Measurements from ENCODE around the gene CYP8B1. TPM values are rescaled to one million over a fixed set of nuclear protein-coding genes. Genes with fewer than 3 reads are reported as not detected.
A peak's percentile ranks its signal among the peaks of the same experiment; 100 is the strongest.

CYP8B1 gene
- total and polyA plus RNA-seq, 9 of the 15 experiments (the other 6 are each of a cell fraction or from before 2014, with no cell fraction given), result 0.04 TPM; not detected in 8

DNA sequence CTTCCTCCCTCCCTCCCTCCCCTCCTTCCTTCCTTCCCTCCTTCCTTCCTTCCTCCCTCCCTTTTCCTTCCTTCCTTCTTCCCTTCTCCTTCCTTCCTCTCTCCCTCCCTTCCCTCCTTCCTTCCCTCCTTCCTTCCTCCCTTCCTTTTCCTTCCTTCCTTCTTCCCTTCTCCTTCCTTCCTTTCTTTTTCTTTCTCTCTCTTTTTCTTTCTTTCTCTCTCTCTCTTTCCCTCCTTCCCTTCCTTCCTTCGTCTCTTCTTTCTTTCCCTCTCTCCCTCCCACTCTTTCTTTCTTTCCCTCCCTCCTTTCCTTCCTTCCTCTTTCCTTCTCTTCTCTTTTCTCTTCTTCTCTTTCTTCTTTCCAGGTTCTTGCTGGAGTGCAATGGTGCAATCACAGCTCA lies 28.4 kb upstream of the CYP8B1 start:
- Histone ChIP-seq H2AFZ (ENCODE audit: low read depth, low read length) (no peak overlapping the region), H3K27me3 (ENCODE audit: control insufficient read depth in 2 of 2, insufficient read depth in 2 of 2, low read length in 2 of 2) (peaks cover 25 to 33% of the 10 kb centered on the region in 2 experiments), H3K4me1 (replicated peaks in 1 of 2; ENCODE audit: control insufficient read depth in 2 of 2, insufficient read depth in 2 of 2, low read length in 2 of 2) (peaks cover 0 to 8% of the 10 kb centered on the region in 2 experiments; a peak in 2 of 5 replicates), H4K20me1 (replicated peaks; ENCODE audit: control insufficient read depth, insufficient read depth, low read length) (0 out of 2 replicates have a peak, but pooled peaks cover 4% of the 10 kb centered on the region), H3K36me3 (ENCODE audit: control insufficient read depth, insufficient read depth, low read length) (no peaks in the 10 kb centered on the region), H3K4me2 (ENCODE audit: insufficient read depth, low read length) (no peak overlapping the region), H3K27ac (ENCODE audit: extremely low read depth, low read depth, low read length) (no peak overlapping the region), H3K9me3 (replicated peaks; ENCODE audit: control insufficient read depth, insufficient read depth, low read depth, low read length) (no peaks in the 10 kb centered on the region), H3K4me3 (no peak overlapping the region), H3K9me1 (ENCODE audit: control insufficient read depth, insufficient read depth, low read length) (no peaks in the 10 kb centered on the region), H3K79me2 (ENCODE audit: control insufficient read depth, insufficient read depth, low read length) (no peaks in the 10 kb centered on the region), H3K9ac (ENCODE audit: insufficient read depth in 1 of 2, low read depth in 2 of 2, low read length in 2 of 2) (no peak overlapping the region)
- intact Hi-C loops (cut with micrococcal nuclease), result no loop called here
- POLR2A ChIA-PET, result no interaction called here
- in situ Hi-C loops (cut with MboI), result no loop called here
- no peak for ATAC-seq
- WGBS (ENCODE audit: insufficient coverage, low coverage, missing lambda C conversion rate), result 0% methylated on average over 1 of the region's 1 CpG
- CTCF ChIA-PET (ENCODE audit: low intra/inter-chr PET ratio), result no interaction called here
- no peak for DNase-seq (ENCODE audit: extremely low read depth in 1 of 4, low spot score in 3 of 4)
- BruUV-seq (replicated peaks), result no TSS peak
- FAIRE-seq, result no peak
- TF ChIP-seq DIDO1 (tag; IDR thresholded peaks at IDR 0.05; ENCODE audit: low read depth) (0 out of 2 replicates have a peak, but pooled peaks have one; percentile 17), REST (IDR thresholded peaks at IDR 0.05; ENCODE audit: borderline replicate concordance) (no peak), REST (CRISPR knock-in tag; IDR thresholded peaks at IDR 0.05; ENCODE audit: low read depth) (no peak), ZNF384 (IDR thresholded peaks at IDR 0.05; ENCODE audit: low read depth, low read length) (no peak), PRMT5 (CRISPR knock-in tag; IDR thresholded peaks at IDR 0.05) (no peak), RBM17 (IDR thresholded peaks at IDR 0.05; ENCODE audit: borderline replicate concordance, low read depth, low read length) (no peak), ZNF512 (tag; IDR thresholded peaks at IDR 0.05) (peak; percentile 95), MTF1 (CRISPR knock-in tag; IDR thresholded peaks at IDR 0.05; ENCODE audit: borderline replicate concordance) (no peak), NCOA6 (IDR thresholded peaks at IDR 0.05) (no peak)
- TF ChIP-seq, protein P1, sequence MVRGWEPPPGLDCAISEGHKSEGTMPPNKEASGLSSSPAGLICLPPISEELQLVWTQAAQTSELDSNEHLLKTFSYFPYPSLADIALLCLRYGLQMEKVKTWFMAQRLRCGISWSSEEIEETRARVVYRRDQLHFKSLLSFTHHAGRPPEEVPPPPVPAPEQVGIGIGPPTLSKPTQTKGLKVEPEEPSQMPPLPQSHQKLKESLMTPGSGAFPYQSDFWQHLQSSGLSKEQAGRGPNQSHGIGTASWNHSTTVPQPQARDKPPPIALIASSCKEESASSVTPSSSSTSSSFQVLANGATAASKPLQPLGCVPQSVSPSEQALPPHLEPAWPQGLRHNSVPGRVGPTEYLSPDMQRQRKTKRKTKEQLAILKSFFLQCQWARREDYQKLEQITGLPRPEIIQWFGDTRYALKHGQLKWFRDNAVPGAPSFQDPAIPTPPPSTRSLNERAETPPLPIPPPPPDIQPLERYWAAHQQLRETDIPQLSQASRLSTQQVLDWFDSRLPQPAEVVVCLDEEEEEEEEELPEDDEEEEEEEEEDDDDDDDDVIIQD (CRISPR knock-in tag; IDR thresholded peaks at IDR 0.05), result no peak
- TF ChIP-seq, protein P2, sequence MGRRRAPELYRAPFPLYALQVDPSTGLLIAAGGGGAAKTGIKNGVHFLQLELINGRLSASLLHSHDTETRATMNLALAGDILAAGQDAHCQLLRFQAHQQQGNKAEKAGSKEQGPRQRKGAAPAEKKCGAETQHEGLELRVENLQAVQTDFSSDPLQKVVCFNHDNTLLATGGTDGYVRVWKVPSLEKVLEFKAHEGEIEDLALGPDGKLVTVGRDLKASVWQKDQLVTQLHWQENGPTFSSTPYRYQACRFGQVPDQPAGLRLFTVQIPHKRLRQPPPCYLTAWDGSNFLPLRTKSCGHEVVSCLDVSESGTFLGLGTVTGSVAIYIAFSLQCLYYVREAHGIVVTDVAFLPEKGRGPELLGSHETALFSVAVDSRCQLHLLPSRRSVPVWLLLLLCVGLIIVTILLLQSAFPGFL (CRISPR knock-in tag; IDR thresholded peaks at IDR 0.05), result no peak

Data from K562 (cell line).